Loucy (cell line): Measurements from ENCODE around the gene PLEKHG4B.

Experiments used
- CTCF ChIP-seq: fragments of 200-600 bp; sonication (generic); conservative IDR thresholded peaks from 2 replicates; pipeline ENCODE4 v1.5.1; 2014; ENCODE audit warnings: mild to moderate bottlenecking, antibody characterized with exemption, low read length
- EZH2phosphoT487 ChIP-seq: fragments of 200-600 bp; IDR thresholded peaks from 2 replicates; pipeline ENCODE4 v1.6.1; 2018; ENCODE audit warnings: antibody characterized with exemption, mild to moderate bottlenecking, moderate library complexity, borderline replicate concordance

GRCh38 chr5:83029-83428 is 8.9 kb upstream of the PLEKHG4B start:
- TF ChIP-seq CTCF (no peak), EZH2phosphoT487 (no peak)
